OCI-LY1 (cell line): ENCODE data around the gene PLEKHM1.
"Not testable (repeated sequence)": the region's sequence is repeated elsewhere in the genome, so short reads cannot be mapped to it uniquely, and the experiment has no call there.

Source experiments
- H2AFZ ChIP-seq: fragments of 200-600 bp; sonication (generic), shearing (Covaris generic); 2 replicates; pipeline ENCODE4 v1.6.0; 2014; ENCODE audit warnings: antibody characterized with exemption, mild to moderate bottlenecking, low read length
- H3F3A ChIP-seq: fragments of 200-600 bp; sonication (generic), shearing (Covaris generic); 2 replicates; pipeline ENCODE4 v1.6.0; 2014; ENCODE audit warnings: mild to moderate bottlenecking, antibody characterized with exemption, low read length, moderate library complexity; ENCODE audit not compliant: insufficient read depth
- H3K27ac ChIP-seq: fragments of 200-600 bp; sonication (generic); 2 replicates; pipeline ENCODE4 v1.5.1; 2014; ENCODE audit warnings: low read length, mixed run types, mild to moderate bottlenecking, low read depth; ENCODE audit not compliant: poor library complexity, severe bottlenecking
- H3K27me3 ChIP-seq: fragments of 200-600 bp; sonication (generic); 2 replicates; pipeline ENCODE4 v1.6.0; 2014; ENCODE audit warnings: antibody characterized with exemption, mild to moderate bottlenecking, low read length, moderate library complexity; ENCODE audit not compliant: insufficient read depth
- H3K36me3 ChIP-seq: fragments of 200-600 bp; sonication (generic); 2 replicates; pipeline ENCODE4 v1.6.1; 2014; ENCODE audit warnings: mild to moderate bottlenecking, antibody characterized with exemption, low read length, moderate library complexity, mixed read lengths; ENCODE audit not compliant: insufficient read depth
- H3K4me1 ChIP-seq: fragments of 200-600 bp; sonication (generic); 2 replicates; pipeline ENCODE4 v1.5.1; 2014; ENCODE audit warnings: mild to moderate bottlenecking, low read length, moderate library complexity; ENCODE audit not compliant: insufficient read depth, severe bottlenecking
- H3K4me2 ChIP-seq: fragments of 200-600 bp; sonication (generic), shearing (Covaris generic); 2 replicates; pipeline ENCODE4 v1.6.1; 2014; ENCODE audit warnings: low read length
- H3K4me3 ChIP-seq: fragments of 200-600 bp; sonication (generic); 2 replicates; pipeline ENCODE4 v1.5.1; 2014; ENCODE audit warnings: low read length, low read depth, mild to moderate bottlenecking, mixed read lengths; ENCODE audit not compliant: poor library complexity, severe bottlenecking
- H3K79me2 ChIP-seq: fragments of 200-600 bp; shearing (Covaris generic); 2 replicates; pipeline ENCODE4 v1.6.1; 2016; ENCODE audit warnings: mixed run types, low read length, mixed read lengths; ENCODE audit not compliant: insufficient read depth
- H3K9ac ChIP-seq: fragments of 200-600 bp; sonication (generic), shearing (Covaris generic); 2 replicates; pipeline ENCODE4 v1.6.1; 2014; ENCODE audit warnings: mild to moderate bottlenecking, low read length, mixed read lengths
- H3K9me2 ChIP-seq: fragments of 200-600 bp; sonication (generic), shearing (Covaris generic); 2 replicates; pipeline ENCODE4 v1.6.1; 2014; ENCODE audit warnings: low read depth, mild to moderate bottlenecking, low read length, mixed read lengths
- H3K9me3 ChIP-seq: fragments of 200-600 bp; shearing (Covaris generic); 2 replicates; pipeline ENCODE4 v1.6.1; 2014; ENCODE audit warnings: low read length, mixed read lengths
- H4K20me1 ChIP-seq: fragments of 200-600 bp; sonication (generic), shearing (Covaris generic); 2 replicates; pipeline ENCODE4 v1.6.0; 2016; ENCODE audit warnings: mild to moderate bottlenecking, low read length; ENCODE audit not compliant: insufficient read depth
- CTCF ChIP-seq: fragments of 200-600 bp; sonication (generic), shearing (Covaris generic); IDR thresholded peaks from 2 replicates; pipeline ENCODE4 v1.5.1; 2017; ENCODE audit warnings: mild to moderate bottlenecking, antibody characterized with exemption, low read length, moderate library complexity, mixed read lengths
- EZH2 ChIP-seq: fragments of 200-600 bp; sonication (generic), shearing (Covaris generic); IDR thresholded peaks from 2 replicates; pipeline ENCODE4 v1.8.0; 2017; ENCODE audit warnings: borderline replicate concordance, mixed run types, mild to moderate bottlenecking, antibody characterized with exemption, low read length, moderate library complexity, mixed read lengths

The PLEKHM1 gene

GRCh38 chr17:45451131-45451530 is 39.4 kb downstream of the PLEKHM1 start:
- H3K9ac ChIP-seq = peak overlapping the region; percentile 12; the same call in 1 of the 2 replicates
- TF ChIP-seq EZH2 (no peak), CTCF (peak; percentile 46)
- no peaks in the 10 kb centered on the region for H3K79me2 ChIP-seq
- H3K27me3 ChIP-seq = no peaks in the 10 kb centered on the region
- no peaks in the 10 kb centered on the region for H3K9me2 ChIP-seq
- H2AFZ ChIP-seq = no peak overlapping the region
- H3K4me1 ChIP-seq = peaks cover 34% of the 10 kb centered on the region
- no peaks in the 10 kb centered on the region for H3K36me3 ChIP-seq
- no peak overlapping the region for H3K4me3 ChIP-seq
- no peaks in the 10 kb centered on the region for H3K9me3 ChIP-seq
- H3K4me2 ChIP-seq = peak overlapping the region; percentile 12; the same call in 1 of the 2 replicates
- no peaks in the 10 kb centered on the region for H4K20me1 ChIP-seq
- H3K27ac ChIP-seq = peak overlapping the region; percentile 92
- H3F3A ChIP-seq = no peaks in the 10 kb centered on the region

GRCh38 chr17:45449708-45450329 is 40.7 kb downstream of the PLEKHM1 start:
- not testable (repeated sequence) for H3K9me2 ChIP-seq, H2AFZ ChIP-seq, H3K27me3 ChIP-seq, H3K9me3 ChIP-seq, H3K79me2 ChIP-seq, H3F3A ChIP-seq, H3K4me3 ChIP-seq, H4K20me1 ChIP-seq, H3K27ac ChIP-seq, H3K4me2 ChIP-seq, H3K36me3 ChIP-seq, H3K9ac ChIP-seq
- peaks cover 34% of the 10 kb centered on the region for H3K4me1 ChIP-seq

- not testable (repeated sequence) for H3K27me3 ChIP-seq, H3K4me2 ChIP-seq, H3K79me2 ChIP-seq, H3K9me2 ChIP-seq, H3K9me3 ChIP-seq, H3K36me3 ChIP-seq, H3K27ac ChIP-seq, H4K20me1 ChIP-seq, H3F3A ChIP-seq, H2AFZ ChIP-seq, H3K4me3 ChIP-seq, H3K9ac ChIP-seq
- peaks cover 34% of the 10 kb centered on the region for H3K4me1 ChIP-seq
These were observed 41.3 kb downstream of the PLEKHM1 start for GRCh38 chr17:45449260-45449659.

- H3K27me3 ChIP-seq, H3K79me2 ChIP-seq, H3K9ac ChIP-seq, H2AFZ ChIP-seq, H4K20me1 ChIP-seq, H3K9me2 ChIP-seq, H3K4me3 ChIP-seq, H3K9me3 ChIP-seq, H3K27ac ChIP-seq, H3K4me2 ChIP-seq, H3K36me3 ChIP-seq, H3F3A ChIP-seq: not testable (repeated sequence)
- peaks cover 27% of the 10 kb centered on the region for H3K4me1 ChIP-seq
These were observed 42.0 kb downstream of the PLEKHM1 start for GRCh38 chr17:45448483-45448882.

GRCh38 chr17:45448066-45448465 is 42.5 kb downstream of the PLEKHM1 start:
- H3F3A ChIP-seq, H3K9me3 ChIP-seq, H3K9ac ChIP-seq, H2AFZ ChIP-seq, H3K36me3 ChIP-seq, H3K27ac ChIP-seq, H3K4me3 ChIP-seq, H4K20me1 ChIP-seq, H3K4me2 ChIP-seq, H3K79me2 ChIP-seq, H3K27me3 ChIP-seq, H3K9me2 ChIP-seq: not testable (repeated sequence)
- H3K4me1 ChIP-seq = peaks cover 23% of the 10 kb centered on the region

GRCh38 chr17:45447650-45448049 is 42.9 kb downstream of the PLEKHM1 start:
- not testable (repeated sequence) for H3K9ac ChIP-seq, H3K9me2 ChIP-seq, H3K4me3 ChIP-seq, H3K27ac ChIP-seq, H2AFZ ChIP-seq, H3F3A ChIP-seq, H3K4me2 ChIP-seq, H3K79me2 ChIP-seq, H3K9me3 ChIP-seq, H3K36me3 ChIP-seq, H3K27me3 ChIP-seq, H4K20me1 ChIP-seq
- peaks cover 18% of the 10 kb centered on the region for H3K4me1 ChIP-seq

GRCh38 chr17:45446872-45447625 is 43.5 kb downstream of the PLEKHM1 start:
- not testable (repeated sequence) for H3K79me2 ChIP-seq, H3K36me3 ChIP-seq, H3F3A ChIP-seq, H3K27ac ChIP-seq, H2AFZ ChIP-seq, H3K9ac ChIP-seq, H3K4me3 ChIP-seq, H3K4me2 ChIP-seq, H3K27me3 ChIP-seq, H3K9me3 ChIP-seq, H4K20me1 ChIP-seq, H3K9me2 ChIP-seq
- peaks cover 12% of the 10 kb centered on the region for H3K4me1 ChIP-seq
